ENCODE measurements around the gene CARMIL3.

Gene CARMIL3

GRCh38 chr14:24054646-24055045 is 2.8 kb downstream of the CARMIL3 start:
- H4K8ac ChIP-seq (ENCODE audit: low read length) = no peak overlapping the region
- no peak overlapping the region for H4K91ac ChIP-seq (ENCODE audit: low read length)
- H3K23ac ChIP-seq (ENCODE audit: low read length in 2 of 2) = no peak overlapping the region
- no peak overlapping the region for H2BK15ac ChIP-seq (ENCODE audit: low read depth, poor library complexity, severe bottlenecking)
- no peak overlapping the region for H3K18ac ChIP-seq (ENCODE audit: low read depth in 1 of 2, low read length in 2 of 2)
- no peak overlapping the region for H3K4me3 ChIP-seq (ENCODE audit: insufficient read depth in 1 of 2, low read depth in 1 of 2, low read length in 2 of 2)
- 81% methylated on average over 9 of the region's 9 CpGs for WGBS
- no peak overlapping the region for H3K9ac ChIP-seq (ENCODE audit: low read length)
- H3K4me1 ChIP-seq (ENCODE audit: control insufficient read depth, insufficient read depth, low read depth, low read length) = peaks cover 15% of the 10 kb centered on the region
- H3K4ac ChIP-seq (ENCODE audit: low read depth in 1 of 2, low read length in 2 of 2) = no peak overlapping the region
- peaks cover 46 to 87% of the 10 kb centered on the region in 2 experiments for H3K27me3 ChIP-seq (ENCODE audit: control insufficient read depth in 1 of 2, insufficient read depth in 1 of 2, low read length in 2 of 2)
- H3K27ac ChIP-seq (ENCODE audit: low read length, poor library complexity, severe bottlenecking) = no peak overlapping the region
- H2BK5ac ChIP-seq (ENCODE audit: low read depth, low read length, poor library complexity, severe bottlenecking) = no peak overlapping the region
- no peak overlapping the region for H2BK120ac ChIP-seq (ENCODE audit: low read depth, low read length)
- H3K4me2 ChIP-seq (ENCODE audit: low read length, poor library complexity, severe bottlenecking) = no peak overlapping the region
- DNase-seq = no peak
- H3K14ac ChIP-seq (ENCODE audit: low read length in 2 of 2) = no peak overlapping the region
- H2BK12ac ChIP-seq (ENCODE audit: low read length in 2 of 2) = no peak overlapping the region
- no peaks in the 10 kb centered on the region for H3K79me1 ChIP-seq (replicated peaks; ENCODE audit: low read length, poor library complexity, severe bottlenecking)
- no peak overlapping the region for H2AK5ac ChIP-seq (ENCODE audit: low read length, severe bottlenecking)
- H3K9me3 ChIP-seq (ENCODE audit: control insufficient read depth, low read length) = no peaks in the 10 kb centered on the region
- no peak overlapping the region for H2AFZ ChIP-seq (ENCODE audit: low read depth, low read length)
- H3K36me3 ChIP-seq (ENCODE audit: control insufficient read depth in 1 of 2, insufficient read depth in 2 of 2, low read depth in 1 of 2, low read length in 2 of 2) = no peaks in the 10 kb centered on the region

GRCh38 chr14:24055971-24056799 is 4.4 kb downstream of the CARMIL3 start:
- H3K4ac ChIP-seq (ENCODE audit: low read depth in 1 of 2, low read length in 2 of 2) = no peak overlapping the region
- no peak overlapping the region for H4K8ac ChIP-seq (ENCODE audit: low read length)
- H3K9me3 ChIP-seq (ENCODE audit: control insufficient read depth, low read length) = no peaks in the 10 kb centered on the region
- no peak overlapping the region for H3K14ac ChIP-seq (ENCODE audit: low read length in 2 of 2)
- peaks cover 15% of the 10 kb centered on the region for H3K4me1 ChIP-seq (ENCODE audit: control insufficient read depth, insufficient read depth, low read depth, low read length)
- 72% methylated on average over 8 of the region's 10 CpGs for WGBS
- H2AFZ ChIP-seq (ENCODE audit: low read depth, low read length) = no peak overlapping the region
- no peaks in the 10 kb centered on the region for H3K36me3 ChIP-seq (ENCODE audit: control insufficient read depth in 1 of 2, insufficient read depth in 2 of 2, low read depth in 1 of 2, low read length in 2 of 2)
- H2BK5ac ChIP-seq (ENCODE audit: low read depth, low read length, poor library complexity, severe bottlenecking) = no peak overlapping the region
- no peak overlapping the region for H2BK12ac ChIP-seq (ENCODE audit: low read length in 2 of 2)
- H3K27ac ChIP-seq (ENCODE audit: low read length, poor library complexity, severe bottlenecking) = no peak overlapping the region
- H3K79me1 ChIP-seq (replicated peaks; ENCODE audit: low read length, poor library complexity, severe bottlenecking) = no peaks in the 10 kb centered on the region
- no peak overlapping the region for H2BK15ac ChIP-seq (ENCODE audit: low read depth, poor library complexity, severe bottlenecking)
- H3K27me3 ChIP-seq (ENCODE audit: control insufficient read depth in 1 of 2, insufficient read depth in 1 of 2, low read length in 2 of 2) = peaks cover 52 to 80% of the 10 kb centered on the region in 2 experiments
- H3K9ac ChIP-seq (ENCODE audit: low read length) = no peak overlapping the region
- DNase-seq = no peak
- no peak overlapping the region for H3K18ac ChIP-seq (ENCODE audit: low read depth in 1 of 2, low read length in 2 of 2)
- H3K4me2 ChIP-seq (ENCODE audit: low read length, poor library complexity, severe bottlenecking) = no peak overlapping the region
- H3K4me3 ChIP-seq (ENCODE audit: insufficient read depth in 1 of 2, low read depth in 1 of 2, low read length in 2 of 2) = no peak overlapping the region
- H2AK5ac ChIP-seq (ENCODE audit: low read length, severe bottlenecking) = no peak overlapping the region
- H3K23ac ChIP-seq (ENCODE audit: low read length in 2 of 2) = no peak overlapping the region
- no peak overlapping the region for H2BK120ac ChIP-seq (ENCODE audit: low read depth, low read length)
- H4K91ac ChIP-seq (ENCODE audit: low read length) = no peak overlapping the region

- Histone ChIP-seq H4K8ac (ENCODE audit: low read length) (no peak overlapping the region), H3K18ac (ENCODE audit: low read depth in 1 of 2, low read length in 2 of 2) (no peak overlapping the region), H2BK12ac (ENCODE audit: low read length in 2 of 2) (no peak overlapping the region), H2BK15ac (ENCODE audit: low read depth, poor library complexity, severe bottlenecking) (no peak overlapping the region), H2AFZ (ENCODE audit: low read depth, low read length) (no peak overlapping the region), H3K4me1 (ENCODE audit: control insufficient read depth, insufficient read depth, low read depth, low read length) (peaks cover 11% of the 10 kb centered on the region), H3K27me3 (ENCODE audit: control insufficient read depth in 1 of 2, insufficient read depth in 1 of 2, low read length in 2 of 2) (peaks cover 58 to 81% of the 10 kb centered on the region in 2 experiments), H3K23ac (ENCODE audit: low read length in 2 of 2) (no peak overlapping the region), H3K4me3 (ENCODE audit: insufficient read depth in 1 of 2, low read depth in 1 of 2, low read length in 2 of 2) (no peak overlapping the region), H2BK5ac (ENCODE audit: low read depth, low read length, poor library complexity, severe bottlenecking) (no peak overlapping the region), H4K91ac (ENCODE audit: low read length) (no peak overlapping the region), H3K4ac (ENCODE audit: low read depth in 1 of 2, low read length in 2 of 2) (no peak overlapping the region), H3K36me3 (ENCODE audit: control insufficient read depth in 1 of 2, insufficient read depth in 2 of 2, low read depth in 1 of 2, low read length in 2 of 2) (no peaks in the 10 kb centered on the region), H3K14ac (ENCODE audit: low read length in 2 of 2) (no peak overlapping the region), H3K9ac (ENCODE audit: low read length) (no peak overlapping the region), H2AK5ac (ENCODE audit: low read length, severe bottlenecking) (no peak overlapping the region), H3K4me2 (ENCODE audit: low read length, poor library complexity, severe bottlenecking) (no peak overlapping the region), H3K27ac (ENCODE audit: low read length, poor library complexity, severe bottlenecking) (no peak overlapping the region), H3K79me1 (replicated peaks; ENCODE audit: low read length, poor library complexity, severe bottlenecking) (no peaks in the 10 kb centered on the region), H3K9me3 (ENCODE audit: control insufficient read depth, low read length) (no peaks in the 10 kb centered on the region), H2BK120ac (ENCODE audit: low read depth, low read length) (no peak overlapping the region)
- DNase-seq = no peak
- WGBS = 62% methylated on average over 8 of the region's 8 CpGs
Observed at GRCh38 chr14:24056800-24057184, 5.0 kb downstream of the CARMIL3 start.

- H3K36me3 ChIP-seq (ENCODE audit: control insufficient read depth in 1 of 2, insufficient read depth in 2 of 2, low read depth in 1 of 2, low read length in 2 of 2) = no peaks in the 10 kb centered on the region
- no peak overlapping the region for H3K9ac ChIP-seq (ENCODE audit: low read length)
- H2BK120ac ChIP-seq (ENCODE audit: low read depth, low read length) = no peak overlapping the region
- no peaks in the 10 kb centered on the region for H3K79me1 ChIP-seq (replicated peaks; ENCODE audit: low read length, poor library complexity, severe bottlenecking)
- no peak for DNase-seq
- no peak overlapping the region for H3K23ac ChIP-seq (ENCODE audit: low read length in 2 of 2)
- H2BK15ac ChIP-seq (ENCODE audit: low read depth, poor library complexity, severe bottlenecking) = no peak overlapping the region
- no peak overlapping the region for H3K4ac ChIP-seq (ENCODE audit: low read depth in 1 of 2, low read length in 2 of 2)
- H2AFZ ChIP-seq (ENCODE audit: low read depth, low read length) = no peak overlapping the region
- H2BK12ac ChIP-seq (ENCODE audit: low read length in 2 of 2) = no peak overlapping the region
- H3K4me3 ChIP-seq (ENCODE audit: insufficient read depth in 1 of 2, low read depth in 1 of 2, low read length in 2 of 2) = no peak overlapping the region
- no peaks in the 10 kb centered on the region for H3K9me3 ChIP-seq (ENCODE audit: control insufficient read depth, low read length)
- H3K4me1 ChIP-seq (ENCODE audit: control insufficient read depth, insufficient read depth, low read depth, low read length) = peaks cover 7% of the 10 kb centered on the region
- H3K27ac ChIP-seq (ENCODE audit: low read length, poor library complexity, severe bottlenecking) = no peak overlapping the region
- no peak overlapping the region for H4K91ac ChIP-seq (ENCODE audit: low read length)
- no peak overlapping the region for H3K18ac ChIP-seq (ENCODE audit: low read depth in 1 of 2, low read length in 2 of 2)
- H2BK5ac ChIP-seq (ENCODE audit: low read depth, low read length, poor library complexity, severe bottlenecking) = no peak overlapping the region
- 66% methylated on average over 2 of the region's 2 CpGs for WGBS
- H3K4me2 ChIP-seq (ENCODE audit: low read length, poor library complexity, severe bottlenecking) = no peak overlapping the region
- peaks cover 61 to 83% of the 10 kb centered on the region in 2 experiments for H3K27me3 ChIP-seq (ENCODE audit: control insufficient read depth in 1 of 2, insufficient read depth in 1 of 2, low read length in 2 of 2)
- H2AK5ac ChIP-seq (ENCODE audit: low read length, severe bottlenecking) = no peak overlapping the region
- no peak overlapping the region for H3K14ac ChIP-seq (ENCODE audit: low read length in 2 of 2)
- H4K8ac ChIP-seq (ENCODE audit: low read length) = no peak overlapping the region
Observed at GRCh38 chr14:24057271-24057670, 5.5 kb downstream of the CARMIL3 start.

All from mesenchymal stem cell (in vitro differentiated cells and primary cell).